GM21576 (cell line): ENCODE data around the gene RPN2.

Experiments
- ATAC-seq: cut with Tn5 transposase; IDR thresholded peaks from one replicate; pipeline ENCODE4 v1.9.1; 2021; ENCODE audit warnings: mild to moderate bottlenecking, moderate library complexity; ENCODE audit not compliant: unreplicated experiment

The RPN2 gene

GRCh38 chr20:37288091-37288490, 109.0 kb downstream of the RPN2 start:
- no peak for ATAC-seq

GRCh38 chr20:37290158-37290810, 111.2 kb downstream of the RPN2 start:
- no peak for ATAC-seq
